PC-3 (cell line): ENCODE measurements around the gene UNC45B.

ENCODE experiments used
- EZH2 ChIP-seq: fragments of 300-600 bp; sonication (generic); IDR thresholded peaks from one replicate; pipeline ENCODE4 v1.6.1; 2017; ENCODE audit warnings: antibody characterized with exemption, mild to moderate bottlenecking, low read length; ENCODE audit not compliant: unreplicated experiment
- EZH2phosphoT487 ChIP-seq: fragments of 300-600 bp; sonication (generic); IDR thresholded peaks from 2 replicates; pipeline ENCODE4 v1.6.1; 2018; ENCODE audit warnings: mild to moderate bottlenecking, antibody characterized with exemption, low read length, borderline replicate concordance
- TF ChIP-seq, protein P1 (sequence below): fragments of 300-600 bp; sonication (generic); conservative IDR thresholded peaks from 2 replicates; pipeline ENCODE4 v1.5.1; 2017; ENCODE audit warnings: antibody characterized with exemption, low read depth, mild to moderate bottlenecking, low read length

- TF ChIP-seq, protein P1, sequence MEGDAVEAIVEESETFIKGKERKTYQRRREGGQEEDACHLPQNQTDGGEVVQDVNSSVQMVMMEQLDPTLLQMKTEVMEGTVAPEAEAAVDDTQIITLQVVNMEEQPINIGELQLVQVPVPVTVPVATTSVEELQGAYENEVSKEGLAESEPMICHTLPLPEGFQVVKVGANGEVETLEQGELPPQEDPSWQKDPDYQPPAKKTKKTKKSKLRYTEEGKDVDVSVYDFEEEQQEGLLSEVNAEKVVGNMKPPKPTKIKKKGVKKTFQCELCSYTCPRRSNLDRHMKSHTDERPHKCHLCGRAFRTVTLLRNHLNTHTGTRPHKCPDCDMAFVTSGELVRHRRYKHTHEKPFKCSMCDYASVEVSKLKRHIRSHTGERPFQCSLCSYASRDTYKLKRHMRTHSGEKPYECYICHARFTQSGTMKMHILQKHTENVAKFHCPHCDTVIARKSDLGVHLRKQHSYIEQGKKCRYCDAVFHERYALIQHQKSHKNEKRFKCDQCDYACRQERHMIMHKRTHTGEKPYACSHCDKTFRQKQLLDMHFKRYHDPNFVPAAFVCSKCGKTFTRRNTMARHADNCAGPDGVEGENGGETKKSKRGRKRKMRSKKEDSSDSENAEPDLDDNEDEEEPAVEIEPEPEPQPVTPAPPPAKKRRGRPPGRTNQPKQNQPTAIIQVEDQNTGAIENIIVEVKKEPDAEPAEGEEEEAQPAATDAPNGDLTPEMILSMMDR, result no peak
- TF ChIP-seq EZH2, result no peak
- no peak for TF ChIP-seq EZH2phosphoT487
Measured at GRCh38 chr17:35235917-35236316, 88.3 kb downstream of the UNC45B start.
